Activated CD8-positive, alpha-beta T cell treated with anti-CD3 and anti-CD28 coated beads, Interleukin-2, amount 10 ng/mL, durations not matched to agents 7 days and 5 days (primary cell): ENCODE measurements around the gene ABCA2. TPM values are rescaled to one million over a fixed set of nuclear protein-coding genes. Genes with fewer than 3 reads are reported as not detected.

Source experiments
- ATAC-seq: fragments of 150-1000 bp; cut with Tn5 transposase; one replicate; pipeline ENCODE4 v1.10.0; 2021; ENCODE audit warnings: moderate library complexity
- CTCF ChIA-PET: fragments of 350-600 bp; sonication (Branson Sonifier 250); formaldehyde crosslinking; loops from one replicate; lab custom pipeline; 2021; ENCODE audit warnings: antibody characterized with exemption; lab: Charles Lee
- POLR2A ChIA-PET: fragments of 350-600 bp; sonication (Branson Sonifier 250); formaldehyde crosslinking; loops from one replicate; lab custom pipeline; 2021; ENCODE audit warnings: antibody characterized with exemption; lab: Charles Lee
- DNase-seq: peaks from one replicate; pipeline ENCODE4 v3.0.0-alpha.2; 2020
- H3K27ac Mint-ChIP-seq: one replicate; pipeline ENCODE4 v1.8.0; 2021; ENCODE audit warnings: mild to moderate bottlenecking, mixed read lengths
- H3K27me3 Mint-ChIP-seq: one replicate; pipeline ENCODE4 v1.8.0; 2021; ENCODE audit warnings: low read depth, mixed read lengths
- H3K36me3 Mint-ChIP-seq: one replicate; pipeline ENCODE4 v1.8.0; 2021; ENCODE audit warnings: low read depth, mixed read lengths
- H3K4me1 Mint-ChIP-seq: one replicate; pipeline ENCODE4 v1.8.0; 2021; ENCODE audit warnings: low read depth, mixed read lengths
- H3K4me3 Mint-ChIP-seq: one replicate; pipeline ENCODE4 v1.8.0; 2021; ENCODE audit warnings: mild to moderate bottlenecking, mixed read lengths
- H3K9me3 Mint-ChIP-seq: one replicate; pipeline ENCODE4 v1.8.0; 2022; ENCODE audit warnings: mixed read lengths; ENCODE audit not compliant: insufficient read depth
- total RNA-seq, 2 experiments: library from RNA; stranded (reverse); gene quantifications; one replicate each; pipeline ENCODE4 v1.2.3, GENCODE V29; 2021

ABCA2 gene
- total RNA-seq, 2 experiments from 2014 or later = 61.5 to 62.0 TPM

DNA sequence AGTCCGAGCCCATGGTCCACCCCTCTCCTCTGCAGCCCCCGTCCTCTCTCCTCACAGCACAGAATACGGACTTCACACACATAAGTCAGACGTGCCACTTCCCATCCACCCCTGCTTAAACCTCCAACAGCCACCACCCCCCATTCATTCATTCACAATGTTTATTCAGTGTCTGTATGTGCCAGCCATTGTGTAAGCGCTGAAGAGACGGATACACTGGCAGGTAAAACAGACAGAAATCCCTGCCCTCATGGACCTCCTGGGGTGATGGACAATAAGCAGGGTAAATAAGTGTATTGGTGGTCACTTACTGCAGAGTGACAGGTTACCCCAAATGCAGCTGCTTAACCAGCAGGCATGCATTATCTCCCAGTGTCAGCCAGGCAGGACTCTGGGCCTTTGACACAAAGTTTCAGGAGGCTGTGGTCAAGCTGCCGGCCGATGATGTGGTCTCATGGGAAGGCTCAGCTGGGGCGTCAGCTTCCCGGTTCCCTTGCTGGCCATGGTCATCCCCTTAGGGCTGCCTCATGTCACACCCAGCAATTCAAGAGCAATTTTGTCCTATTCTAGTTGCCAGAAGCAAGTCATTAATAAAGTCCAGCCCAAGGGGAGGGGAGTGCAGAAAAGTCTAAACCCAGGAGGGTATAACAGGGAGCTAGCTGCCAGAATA lies 37.7 kb downstream of the ABCA2 start:
- CTCF ChIA-PET = interaction anchor here (0.7 to 4.2 kb wide), 4 partner anchors 10 to 261 kb away, joined by 3 to 40 read pairs (median 10); partner anchors contain the start of gene ABCA2
- POLR2A ChIA-PET = interaction anchor here (1.5 kb wide), 1 partner anchor 96 kb away, joined by 3 read pairs; no protein-coding TSS in a partner anchor
- Mint-ChIP-seq H3K4me1 (peaks cover 22% of the 10 kb centered on the region), H3K4me3 (peak overlapping the region; percentile 12), H3K9me3 (no peaks in the 10 kb centered on the region), H3K36me3 (peaks cover 10% of the 10 kb centered on the region), H3K27ac (peak overlapping the region; percentile 3), H3K27me3 (peaks cover 22% of the 10 kb centered on the region)
- DNase-seq (no peak), ATAC-seq (no peak)

- H3K4me3 Mint-ChIP-seq = no peak overlapping the region
- H3K9me3 Mint-ChIP-seq = no peaks in the 10 kb centered on the region
- ATAC-seq = no peak
- no peak for DNase-seq
- no peak overlapping the region for H3K27ac Mint-ChIP-seq
- POLR2A ChIA-PET = interaction anchor here (0.8 kb wide), 1 partner anchor 37 kb away, joined by 3 read pairs; no protein-coding TSS in a partner anchor
- H3K4me1 Mint-ChIP-seq = peaks cover 18% of the 10 kb centered on the region
- peaks cover 7% of the 10 kb centered on the region for H3K36me3 Mint-ChIP-seq
- CTCF ChIA-PET = interaction anchor here (1.0 to 2.2 kb wide), 3 partner anchors 46 to 146 kb away, joined by 3 to 7 read pairs (median 6); partner anchors contain the start of gene AJM1
- peaks cover 33% of the 10 kb centered on the region for H3K27me3 Mint-ChIP-seq
Measured at GRCh38 chr9:136988872-136989271, 39.2 kb downstream of the ABCA2 start.

GRCh38 chr9:136985853-136986252 lies 42.2 kb downstream of the ABCA2 start:
- Mint-ChIP-seq H3K4me3 (no peak overlapping the region), H3K4me1 (peaks cover 2% of the 10 kb centered on the region)

DNA sequence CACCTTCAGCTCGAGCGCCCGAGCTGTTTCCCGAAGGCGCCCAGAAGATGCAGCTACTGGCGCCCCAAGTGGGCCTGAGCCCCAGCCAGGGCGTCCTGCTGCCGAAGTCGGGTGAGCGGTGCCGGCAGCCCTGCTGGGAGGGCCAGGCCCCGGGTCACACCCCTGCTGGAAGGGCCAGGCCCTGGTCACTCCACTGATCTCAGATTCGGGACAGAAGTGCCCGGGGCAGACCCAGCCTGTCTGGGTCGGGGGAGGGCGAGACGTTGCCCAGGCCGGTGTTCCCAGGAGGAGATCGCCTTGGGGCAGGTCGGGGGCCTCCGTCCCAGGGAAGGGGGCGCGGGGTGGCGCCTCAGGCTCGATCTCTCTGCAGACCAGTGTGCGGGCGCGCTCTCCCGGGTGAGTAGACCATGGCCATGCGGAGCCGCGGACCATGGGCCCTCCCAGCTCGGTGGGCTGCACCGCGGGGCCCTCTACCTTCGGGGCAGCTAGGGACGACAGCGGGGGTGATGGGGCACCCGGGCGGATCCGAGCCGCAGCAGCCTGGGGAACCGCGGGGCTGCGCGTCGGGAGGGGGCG lies 42.9 kb downstream of the ABCA2 start:
- ChIA-PET POLR2A (no interaction called here), CTCF (interaction anchor here (0.6 to 0.7 kb wide), 2 partner anchors 82 to 352 kb away, joined by 3 read pairs; no protein-coding TSS in a partner anchor)
- no peaks in the 10 kb centered on the region for H3K9me3 Mint-ChIP-seq
- H3K27ac Mint-ChIP-seq = no peak overlapping the region
- ATAC-seq (peak; percentile 35), DNase-seq (no peak)
- H3K27me3 Mint-ChIP-seq = peaks cover 33% of the 10 kb centered on the region
- no peaks in the 10 kb centered on the region for H3K4me1 Mint-ChIP-seq
- no peaks in the 10 kb centered on the region for H3K36me3 Mint-ChIP-seq
- no peak overlapping the region for H3K4me3 Mint-ChIP-seq

More at GRCh38 chr9:136985853-136986252, 42.2 kb downstream of the ABCA2 start:
- ChIA-PET CTCF (no interaction called here), POLR2A (no interaction called here)
- ATAC-seq = no peak
- no peaks in the 10 kb centered on the region for H3K9me3 Mint-ChIP-seq
- no peak for DNase-seq
- H3K36me3 Mint-ChIP-seq = no peaks in the 10 kb centered on the region
- H3K27ac Mint-ChIP-seq = no peak overlapping the region
- H3K27me3 Mint-ChIP-seq = peaks cover 35% of the 10 kb centered on the region

GRCh38 chr9:136984464-136985026 lies 43.5 kb downstream of the ABCA2 start:
- ATAC-seq (no peak), DNase-seq (no peak)
- H3K27ac Mint-ChIP-seq = no peak overlapping the region
- no peaks in the 10 kb centered on the region for H3K4me1 Mint-ChIP-seq
- ChIA-PET CTCF (interaction anchor here (0.6 to 0.7 kb wide), 2 partner anchors 83 to 352 kb away, joined by 3 read pairs; no protein-coding TSS in a partner anchor), POLR2A (no interaction called here)
- peaks cover 28% of the 10 kb centered on the region for H3K27me3 Mint-ChIP-seq
- H3K4me3 Mint-ChIP-seq = no peak overlapping the region
- no peaks in the 10 kb centered on the region for H3K9me3 Mint-ChIP-seq
- no peaks in the 10 kb centered on the region for H3K36me3 Mint-ChIP-seq

- Mint-ChIP-seq H3K27ac (no peak overlapping the region), H3K9me3 (no peaks in the 10 kb centered on the region), H3K4me3 (no peak overlapping the region), H3K27me3 (peaks cover 25% of the 10 kb centered on the region), H3K36me3 (no peaks in the 10 kb centered on the region), H3K4me1 (no peaks in the 10 kb centered on the region)
- ChIA-PET CTCF (no interaction called here), POLR2A (no interaction called here)
- ATAC-seq (no peak), DNase-seq (no peak)
Measured at GRCh38 chr9:136983656-136984314, 44.3 kb downstream of the ABCA2 start.

DNA sequence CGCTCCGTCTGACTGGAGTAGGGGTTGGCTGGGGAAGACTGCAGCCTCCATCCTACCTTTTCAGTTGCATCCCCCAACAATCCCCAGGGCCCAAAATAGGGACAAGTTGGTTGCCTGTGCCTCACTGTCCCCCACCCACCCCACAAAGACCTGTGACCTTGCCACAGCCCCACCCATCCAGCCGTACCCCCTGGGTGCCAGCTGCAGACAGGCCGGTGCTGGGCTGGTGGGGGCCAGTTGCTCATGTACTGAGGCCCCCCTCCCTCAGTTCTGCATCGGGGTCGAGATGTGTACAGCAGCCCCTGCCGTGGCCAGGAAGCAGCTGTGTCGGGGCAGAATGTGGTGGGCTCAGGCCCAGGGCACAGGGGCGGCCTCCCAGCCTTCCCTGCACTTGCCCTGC lies 44.9 kb downstream of the ABCA2 start:
- ATAC-seq (no peak), DNase-seq (no peak)
- Mint-ChIP-seq H3K27me3 (peaks cover 25% of the 10 kb centered on the region), H3K27ac (no peak overlapping the region), H3K36me3 (no peaks in the 10 kb centered on the region), H3K9me3 (no peaks in the 10 kb centered on the region), H3K4me3 (no peak overlapping the region), H3K4me1 (no peaks in the 10 kb centered on the region)
- POLR2A ChIA-PET = no interaction called here
- CTCF ChIA-PET = no interaction called here

- H3K4me3 Mint-ChIP-seq = no peak within 1 kb of the TSS
- ATAC-seq = no peak
- peaks cover 1% of the 10 kb centered on the region for H3K4me1 Mint-ChIP-seq
- ChIA-PET POLR2A (interaction anchor here (1.1 kb wide), 1 partner anchor 10 kb away, joined by 6 read pairs; the partner anchor contains the start of gene PAXX), CTCF (no interaction called here)
- no peak within 1 kb of the TSS for H3K27ac Mint-ChIP-seq
- H3K9me3 Mint-ChIP-seq = no peaks in the 10 kb centered on the region
- DNase-seq = no peak
- H3K27me3 Mint-ChIP-seq = peaks cover 20% of the 10 kb centered on the region
- no peaks in the 10 kb centered on the region for H3K36me3 Mint-ChIP-seq
Measured at GRCh38 chr9:136982232-136983051, 45.6 kb downstream of the ABCA2 start, which contains the start of gene LCNL1. LCNL1 (plus strand) TSS chr9:136982993; CDS start chr9:136983587, 594 bp downstream.

DNA sequence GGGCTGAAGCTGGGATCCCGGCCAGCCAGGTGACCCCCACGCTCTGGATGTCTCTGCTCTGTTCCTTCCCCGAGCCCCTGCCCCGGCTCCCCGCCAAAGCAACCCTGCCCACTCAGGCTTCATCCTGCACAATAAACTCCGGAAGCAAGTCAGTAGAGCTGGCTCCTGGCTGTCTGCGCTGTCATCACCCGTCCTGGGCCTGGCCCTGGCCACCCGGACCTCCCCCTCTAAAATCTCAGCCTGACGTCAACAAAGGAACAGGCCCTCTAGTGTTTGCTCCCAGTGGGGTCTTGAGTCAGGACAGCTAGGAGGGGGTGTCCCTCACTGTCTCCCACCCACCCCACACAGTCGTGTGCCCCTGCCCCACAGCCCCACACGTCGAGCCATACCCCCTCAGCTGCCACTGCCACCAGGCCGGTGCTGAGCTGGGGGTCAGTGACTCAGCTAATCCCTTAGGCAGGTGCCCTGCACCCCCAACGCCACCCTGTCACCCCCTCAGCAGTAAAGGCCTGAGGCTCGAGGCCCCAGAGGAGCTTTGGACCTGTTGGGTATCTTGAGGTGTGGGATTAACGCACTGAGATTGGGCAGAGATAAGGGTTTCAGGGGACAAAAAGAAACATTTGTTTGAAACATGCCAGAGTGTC lies 46.3 kb downstream of the ABCA2 start:
- no peak overlapping the region for H3K4me3 Mint-ChIP-seq
- no peak for DNase-seq
- POLR2A ChIA-PET = interaction anchor here (1.1 kb wide), 1 partner anchor 11 kb away, joined by 6 read pairs; the partner anchor contains the start of gene PAXX
- H3K36me3 Mint-ChIP-seq = no peaks in the 10 kb centered on the region
- H3K4me1 Mint-ChIP-seq = peaks cover 2% of the 10 kb centered on the region
- H3K27me3 Mint-ChIP-seq = peaks cover 18% of the 10 kb centered on the region
- CTCF ChIA-PET = no interaction called here
- ATAC-seq = no peak
- H3K9me3 Mint-ChIP-seq = no peaks in the 10 kb centered on the region
- no peak overlapping the region for H3K27ac Mint-ChIP-seq

DNA sequence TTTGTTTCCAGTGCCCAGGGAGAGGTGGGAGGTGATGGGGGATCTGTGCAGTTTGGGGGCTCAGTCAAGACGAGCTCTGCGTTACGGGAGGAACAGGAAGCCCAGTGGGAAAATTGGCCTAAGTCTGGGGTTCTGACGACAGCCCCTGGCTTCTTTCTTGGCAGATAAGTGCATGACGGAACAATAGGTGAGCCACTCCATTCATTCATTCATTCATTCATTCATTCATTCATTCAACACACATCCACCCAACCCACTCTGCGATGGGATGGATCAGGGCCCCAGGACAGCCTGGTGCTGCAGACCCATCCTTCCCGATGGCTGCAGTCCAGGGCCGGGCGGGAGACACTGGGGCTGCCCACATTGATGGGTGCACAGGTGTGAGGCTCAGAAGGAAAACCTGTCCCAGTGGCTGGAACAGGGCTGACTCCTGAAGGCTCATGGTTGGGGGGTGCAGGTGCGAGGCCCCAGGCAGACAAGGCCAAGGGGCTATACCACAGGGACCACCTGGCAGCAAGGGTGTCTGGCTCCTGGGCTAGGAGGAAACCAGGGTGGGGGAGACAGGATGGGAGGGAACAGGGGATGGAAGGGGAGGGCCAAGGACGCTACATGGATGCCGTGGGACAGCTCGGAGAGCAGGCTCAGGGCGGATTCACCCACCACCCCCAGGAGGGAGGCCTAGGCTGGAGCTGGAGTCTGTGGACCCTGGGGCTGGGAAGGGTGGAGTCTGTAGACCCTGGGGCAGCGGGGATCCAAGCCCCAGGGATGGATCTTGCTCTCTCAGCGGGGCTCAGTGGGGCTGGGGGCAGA lies 47.2 kb downstream of the ABCA2 start:
- DNase-seq (no peak), ATAC-seq (no peak)
- Mint-ChIP-seq H3K27me3 (peaks cover 13% of the 10 kb centered on the region), H3K9me3 (no peaks in the 10 kb centered on the region), H3K27ac (no peak overlapping the region), H3K36me3 (no peaks in the 10 kb centered on the region), H3K4me3 (no peak overlapping the region), H3K4me1 (peaks cover 7% of the 10 kb centered on the region)
- POLR2A ChIA-PET = interaction anchor here (1.5 kb wide), 1 partner anchor 12 kb away, joined by 3 read pairs; the partner anchor contains the start of gene PAXX
- CTCF ChIA-PET = no interaction called here
